Measurements from ENCODE around the gene ZNF644. TPM values are rescaled to one million over a fixed set of nuclear protein-coding genes. Genes with fewer than 3 reads are reported as not detected.

Gene ZNF644
- total and polyA plus RNA-seq, 4 experiments from 2014 or later = 53.2 to 76.3 (median 67.5) TPM

DNA sequence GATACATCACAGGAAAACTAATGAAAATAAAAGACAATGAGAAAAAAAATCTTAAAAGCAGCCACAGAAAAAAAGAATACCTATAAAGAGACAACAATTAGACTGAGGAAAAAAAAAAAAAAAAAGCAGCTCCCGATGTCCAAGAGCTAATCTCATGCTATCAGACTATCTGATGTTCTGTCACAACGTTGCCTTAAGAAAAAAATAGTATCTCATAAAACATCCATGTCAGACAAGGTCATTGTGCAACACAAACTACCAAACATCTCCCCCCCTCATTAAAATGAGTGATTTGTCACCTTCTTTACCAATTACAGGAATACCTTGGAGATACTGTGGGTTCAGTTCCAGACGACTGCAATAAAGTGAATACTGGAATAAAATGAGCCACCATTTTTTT, 68.9 kb downstream of the ZNF644 start:
- POLR2A ChIA-PET (ENCODE audit: partially characterized antibody) = no interaction called here
- CTCF ChIA-PET (ENCODE audit: partially characterized antibody) = interaction anchor here (1.3 kb wide), 1 partner anchor 9 kb away, joined by 3 read pairs; no protein-coding TSS in a partner anchor
- no peak overlapping the region for H3K4me3 ChIP-seq (ENCODE audit: low read length in 2 of 2)
- peaks cover 0 to 3% (median 0%) of the 10 kb centered on the region in 8 donors for H3K9me3 Mint-ChIP-seq
- H3K4me1 ChIP-seq (ENCODE audit: insufficient read depth, low read length) = peaks cover 36% of the 10 kb centered on the region
- peaks cover 28 to 36% of the 10 kb centered on the region in 2 donors for H3K36me3 Mint-ChIP-seq
- no peak overlapping the region for H3K27ac ChIP-seq (ENCODE audit: low read depth, low read length)
- peak overlapping the region in 1 of 8 donors; percentile 39 for H3K4me3 Mint-ChIP-seq
- H3K27me3 ChIP-seq (ENCODE audit: insufficient read depth, low read length) = no peaks in the 10 kb centered on the region
- no peaks in the 10 kb centered on the region for H3K27me3 Mint-ChIP-seq
- no peaks in the 10 kb centered on the region for H3K36me3 ChIP-seq (ENCODE audit: insufficient read depth, low read length)
- intact Hi-C loops (cut with micrococcal nuclease) = no loop called here
- H3K9me3 ChIP-seq (ENCODE audit: control insufficient read depth in 1 of 2, low read length in 2 of 2) = no peaks in the 10 kb centered on the region
- DNase-seq = no peak
- H3K27ac Mint-ChIP-seq = peak overlapping the region in 3 of 7 donors; percentile 26 to 55 (median 29)
- peaks cover 54 to 81% (median 64%) of the 10 kb centered on the region in 4 donors for H3K4me1 Mint-ChIP-seq

DNA sequence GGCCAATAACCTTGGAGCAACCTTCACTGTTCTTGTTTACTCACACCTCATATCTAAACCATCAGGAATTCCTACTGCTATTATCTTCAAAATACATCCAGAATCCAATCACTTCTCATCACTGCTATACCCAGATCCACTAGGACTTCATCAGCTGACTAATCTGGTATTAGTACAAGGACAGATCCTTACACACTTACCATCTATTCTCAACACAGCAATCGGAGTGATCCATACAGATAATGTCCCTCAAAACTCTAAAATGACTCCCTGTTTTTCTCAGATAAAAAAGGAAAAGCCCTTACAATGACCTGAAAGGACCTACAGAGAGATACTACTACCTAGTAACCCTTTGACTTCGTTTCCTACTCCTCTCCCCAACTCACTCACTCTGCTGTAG, 70.8 kb downstream of the ZNF644 start:
- no peak for DNase-seq
- ChIA-PET CTCF (ENCODE audit: partially characterized antibody) (no interaction called here), POLR2A (ENCODE audit: partially characterized antibody) (no interaction called here)
- Histone ChIP-seq H3K4me1 (ENCODE audit: insufficient read depth, low read length) (peaks cover 36% of the 10 kb centered on the region), H3K27me3 (ENCODE audit: insufficient read depth, low read length) (no peaks in the 10 kb centered on the region), H3K36me3 (ENCODE audit: insufficient read depth, low read length) (no peaks in the 10 kb centered on the region), H3K9me3 (ENCODE audit: control insufficient read depth in 1 of 2, low read length in 2 of 2) (no peaks in the 10 kb centered on the region), H3K27ac (ENCODE audit: low read depth, low read length) (no peak overlapping the region), H3K4me3 (ENCODE audit: low read length in 2 of 2) (no peak overlapping the region)
- Mint-ChIP-seq H3K9me3 (peaks cover 0 to 2% (median 0%) of the 10 kb centered on the region in 8 donors), H3K27ac (peak overlapping the region in 2 of 7 donors; percentile 5 to 9), H3K4me1 (peaks cover 54 to 75% (median 65%) of the 10 kb centered on the region in 4 donors), H3K36me3 (peaks cover 16 to 23% of the 10 kb centered on the region in 2 donors), H3K27me3 (no peaks in the 10 kb centered on the region), H3K4me3 (no peak overlapping the region)
- intact Hi-C loops (cut with micrococcal nuclease) = no loop called here

DNA sequence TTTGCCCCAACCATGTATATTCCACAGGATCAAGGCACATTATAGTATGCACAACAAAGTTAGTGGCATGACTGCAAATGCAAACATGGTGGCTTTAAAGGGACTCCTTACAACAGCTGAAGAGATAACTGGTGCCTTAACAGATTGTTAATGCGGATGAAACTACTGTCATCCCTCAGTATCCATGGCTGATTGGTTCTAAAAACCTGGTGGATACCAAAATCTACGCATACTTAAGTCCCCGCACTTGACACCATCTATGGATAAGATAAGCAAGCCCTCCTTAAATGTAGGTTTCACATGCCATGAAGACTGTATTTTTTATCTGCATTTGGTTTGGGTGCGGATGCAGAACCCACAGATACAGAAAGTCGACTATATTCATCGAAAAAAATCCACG, 73.5 kb downstream of the ZNF644 start:
- Mint-ChIP-seq H3K4me3 (no peak overlapping the region), H3K4me1 (peaks cover 37 to 66% (median 49%) of the 10 kb centered on the region in 4 donors), H3K27me3 (no peaks in the 10 kb centered on the region), H3K36me3 (peaks cover 7 to 9% of the 10 kb centered on the region in 2 donors), H3K27ac (no peak overlapping the region), H3K9me3 (no peaks in the 10 kb centered on the region)
- POLR2A ChIA-PET (ENCODE audit: partially characterized antibody) = no interaction called here
- H3K4me3 ChIP-seq (ENCODE audit: low read length in 2 of 2) = no peak overlapping the region
- H3K36me3 ChIP-seq (ENCODE audit: insufficient read depth, low read length) = no peaks in the 10 kb centered on the region
- no peak overlapping the region for H3K27ac ChIP-seq (ENCODE audit: low read depth, low read length)
- CTCF ChIA-PET (ENCODE audit: partially characterized antibody) = no interaction called here
- DNase-seq = no peak
- H3K9me3 ChIP-seq (ENCODE audit: control insufficient read depth in 1 of 2, low read length in 2 of 2) = no peaks in the 10 kb centered on the region
- H3K4me1 ChIP-seq (ENCODE audit: insufficient read depth, low read length) = peaks cover 30% of the 10 kb centered on the region
- no peaks in the 10 kb centered on the region for H3K27me3 ChIP-seq (ENCODE audit: insufficient read depth, low read length)
- intact Hi-C loops (cut with micrococcal nuclease) = no loop called here

DNA sequence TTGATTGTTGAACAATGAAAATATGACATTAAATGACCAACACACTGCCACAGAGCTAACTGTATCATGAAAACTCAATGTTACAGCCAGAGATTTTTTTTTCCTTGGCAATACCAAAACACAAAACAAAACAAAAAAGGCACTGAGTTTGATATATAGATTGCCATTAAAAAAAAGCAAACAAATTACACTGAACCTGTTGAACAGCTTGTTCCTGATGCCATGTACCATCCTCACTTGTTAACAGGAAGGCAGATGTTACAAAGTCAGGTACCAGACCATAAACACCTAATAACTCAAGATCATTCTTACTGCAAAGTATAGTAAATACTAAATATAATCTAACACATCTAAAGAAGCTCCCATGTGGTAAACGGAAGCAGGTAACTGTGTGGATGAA, 75.2 kb downstream of the ZNF644 start:
- peaks cover 18% of the 10 kb centered on the region for H3K4me1 ChIP-seq (ENCODE audit: insufficient read depth, low read length)
- H3K27ac ChIP-seq (ENCODE audit: low read depth, low read length) = no peak overlapping the region
- H3K36me3 ChIP-seq (ENCODE audit: insufficient read depth, low read length) = no peaks in the 10 kb centered on the region
- CTCF ChIA-PET (ENCODE audit: partially characterized antibody) = no interaction called here
- H3K4me1 Mint-ChIP-seq = peaks cover 27 to 50% (median 34%) of the 10 kb centered on the region in 4 donors
- no peak overlapping the region for H3K4me3 ChIP-seq (ENCODE audit: low read length in 2 of 2)
- POLR2A ChIA-PET (ENCODE audit: partially characterized antibody) = no interaction called here
- H3K4me3 Mint-ChIP-seq = peak overlapping the region in 1 of 8 donors; percentile 17
- peaks cover 3 to 9% of the 10 kb centered on the region in 2 donors for H3K36me3 Mint-ChIP-seq
- H3K9me3 Mint-ChIP-seq = no peaks in the 10 kb centered on the region
- no peaks in the 10 kb centered on the region for H3K27me3 Mint-ChIP-seq
- DNase-seq = no peak
- H3K9me3 ChIP-seq (ENCODE audit: control insufficient read depth in 1 of 2, low read length in 2 of 2) = no peaks in the 10 kb centered on the region
- intact Hi-C loops (cut with micrococcal nuclease) = no loop called here
- H3K27me3 ChIP-seq (ENCODE audit: insufficient read depth, low read length) = no peaks in the 10 kb centered on the region
- peak overlapping the region in 3 of 7 donors; percentile 3 to 57 (median 10) for H3K27ac Mint-ChIP-seq

DNA sequence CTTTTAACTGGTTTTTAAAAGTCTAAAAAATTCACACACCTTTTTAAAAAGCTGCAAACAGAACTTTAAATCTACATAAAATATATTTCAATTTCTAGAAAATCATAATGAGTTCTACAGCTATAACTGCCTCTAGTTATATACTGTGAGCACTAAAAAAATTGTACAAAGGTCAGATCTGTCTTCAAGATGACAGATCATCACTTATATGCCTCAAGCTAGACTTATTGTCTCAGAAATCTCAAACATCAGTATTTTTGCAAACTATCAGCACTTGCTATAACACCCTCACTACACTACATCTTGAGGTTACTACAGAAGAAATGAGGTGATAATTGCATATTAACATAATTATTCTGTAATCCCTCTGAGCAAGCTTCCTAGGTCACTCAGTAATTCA, 76.5 kb downstream of the ZNF644 start:
- H3K4me1 ChIP-seq (ENCODE audit: insufficient read depth, low read length) = peaks cover 8% of the 10 kb centered on the region
- Mint-ChIP-seq H3K36me3 (peaks cover 12 to 21% of the 10 kb centered on the region in 2 donors), H3K27me3 (no peaks in the 10 kb centered on the region), H3K4me3 (no peak overlapping the region), H3K9me3 (no peaks in the 10 kb centered on the region), H3K4me1 (peaks cover 20 to 39% (median 26%) of the 10 kb centered on the region in 4 donors), H3K27ac (no peak overlapping the region)
- ChIA-PET POLR2A (ENCODE audit: partially characterized antibody) (no interaction called here), CTCF (ENCODE audit: partially characterized antibody) (no interaction called here)
- no peak overlapping the region for H3K27ac ChIP-seq (ENCODE audit: low read depth, low read length)
- intact Hi-C loops (cut with micrococcal nuclease) = no loop called here
- no peak overlapping the region for H3K4me3 ChIP-seq (ENCODE audit: low read length in 2 of 2)
- no peaks in the 10 kb centered on the region for H3K27me3 ChIP-seq (ENCODE audit: insufficient read depth, low read length)
- no peak for DNase-seq
- no peaks in the 10 kb centered on the region for H3K9me3 ChIP-seq (ENCODE audit: control insufficient read depth in 1 of 2, low read length in 2 of 2)
- peaks cover 6% of the 10 kb centered on the region for H3K36me3 ChIP-seq (ENCODE audit: insufficient read depth, low read length)

DNA sequence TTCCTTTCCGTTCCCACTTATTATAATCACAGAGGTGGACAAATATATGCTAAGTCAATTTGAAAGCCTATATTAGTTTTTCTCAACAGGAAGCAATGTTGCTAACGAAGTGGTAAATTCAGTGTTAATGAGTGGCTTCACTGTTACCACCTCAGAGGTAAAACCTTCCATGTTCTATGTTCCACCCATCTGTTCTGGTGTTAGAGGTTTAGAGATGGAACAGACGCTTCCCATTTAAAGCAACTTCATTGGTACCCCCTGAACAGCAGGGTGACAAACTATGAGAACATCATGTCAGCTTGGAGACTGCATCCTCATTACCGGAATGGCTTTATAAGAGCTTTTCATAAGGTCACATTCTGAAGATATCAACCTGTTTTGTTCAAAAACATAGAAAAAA, 77.9 kb downstream of the ZNF644 start:
- no peak overlapping the region for H3K4me3 Mint-ChIP-seq
- peaks cover 26 to 34% of the 10 kb centered on the region in 2 donors for H3K36me3 Mint-ChIP-seq
- no peaks in the 10 kb centered on the region for H3K9me3 Mint-ChIP-seq
- DNase-seq = no peak
- peaks cover 8% of the 10 kb centered on the region for H3K4me1 ChIP-seq (ENCODE audit: insufficient read depth, low read length)
- POLR2A ChIA-PET (ENCODE audit: partially characterized antibody) = no interaction called here
- no peak overlapping the region for H3K27ac ChIP-seq (ENCODE audit: low read depth, low read length)
- intact Hi-C loops (cut with micrococcal nuclease) = no loop called here
- no peak overlapping the region for H3K4me3 ChIP-seq (ENCODE audit: low read length in 2 of 2)
- no peaks in the 10 kb centered on the region for H3K27me3 ChIP-seq (ENCODE audit: insufficient read depth, low read length)
- peaks cover 14% of the 10 kb centered on the region for H3K36me3 ChIP-seq (ENCODE audit: insufficient read depth, low read length)
- no peaks in the 10 kb centered on the region for H3K9me3 ChIP-seq (ENCODE audit: control insufficient read depth in 1 of 2, low read length in 2 of 2)
- CTCF ChIA-PET (ENCODE audit: partially characterized antibody) = interaction anchor here (0.9 to 1.1 kb wide), 2 partner anchors 8 kb away, joined by 3 to 4 read pairs; no protein-coding TSS in a partner anchor
- no peaks in the 10 kb centered on the region for H3K27me3 Mint-ChIP-seq
- H3K27ac Mint-ChIP-seq = no peak overlapping the region
- peaks cover 28 to 52% (median 35%) of the 10 kb centered on the region in 4 donors for H3K4me1 Mint-ChIP-seq

DNA sequence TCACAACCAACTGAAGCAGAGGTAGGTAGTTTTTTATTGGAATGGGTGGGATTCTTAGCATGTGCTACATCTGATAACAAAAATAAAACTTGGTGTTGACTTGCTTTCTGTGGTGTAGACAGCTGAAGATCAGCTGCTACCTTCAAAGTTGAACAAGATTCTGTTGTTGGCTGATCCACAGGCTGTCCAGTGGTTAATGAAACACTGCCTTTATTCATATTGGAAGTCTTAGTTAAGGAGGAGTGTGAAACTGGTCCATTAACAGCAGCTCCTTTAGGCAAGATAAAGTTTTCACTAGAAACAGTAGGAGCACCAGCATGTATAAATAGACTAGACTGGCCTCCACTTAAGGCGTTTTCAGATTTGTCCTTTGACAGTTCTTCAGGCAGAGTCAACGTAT, 81.1 kb downstream of the ZNF644 start:
- ChIA-PET CTCF (ENCODE audit: partially characterized antibody) (no interaction called here), POLR2A (ENCODE audit: partially characterized antibody) (no interaction called here)
- H3K9me3 Mint-ChIP-seq = no peaks in the 10 kb centered on the region
- no peaks in the 10 kb centered on the region for H3K4me1 ChIP-seq (ENCODE audit: insufficient read depth, low read length)
- H3K9me3 ChIP-seq (ENCODE audit: control insufficient read depth in 1 of 2, low read length in 2 of 2) = no peaks in the 10 kb centered on the region
- no peaks in the 10 kb centered on the region for H3K27me3 Mint-ChIP-seq
- H3K36me3 Mint-ChIP-seq = peaks cover 57 to 61% of the 10 kb centered on the region in 2 donors
- peaks cover 19% of the 10 kb centered on the region for H3K36me3 ChIP-seq (ENCODE audit: insufficient read depth, low read length)
- no peak overlapping the region for H3K4me3 ChIP-seq (ENCODE audit: low read length in 2 of 2)
- intact Hi-C loops (cut with micrococcal nuclease) = no loop called here
- H3K4me1 Mint-ChIP-seq = peaks cover 34 to 59% (median 45%) of the 10 kb centered on the region in 4 donors
- no peaks in the 10 kb centered on the region for H3K27me3 ChIP-seq (ENCODE audit: insufficient read depth, low read length)
- no peak overlapping the region for H3K27ac ChIP-seq (ENCODE audit: low read depth, low read length)
- no peak for DNase-seq
- H3K27ac Mint-ChIP-seq = no peak overlapping the region
- H3K4me3 Mint-ChIP-seq = no peak overlapping the region

All from CD4-positive, alpha-beta memory T cell (primary cell).